ENCODE measurements around the gene UBE2F. TPM values are rescaled to one million over a fixed set of nuclear protein-coding genes. Genes with fewer than 3 reads are reported as not detected.

Gene UBE2F
- polyA plus RNA-seq, 1 of the 3 experiments (the other 2 are of a cell fraction): 56.9 TPM

DNA sequence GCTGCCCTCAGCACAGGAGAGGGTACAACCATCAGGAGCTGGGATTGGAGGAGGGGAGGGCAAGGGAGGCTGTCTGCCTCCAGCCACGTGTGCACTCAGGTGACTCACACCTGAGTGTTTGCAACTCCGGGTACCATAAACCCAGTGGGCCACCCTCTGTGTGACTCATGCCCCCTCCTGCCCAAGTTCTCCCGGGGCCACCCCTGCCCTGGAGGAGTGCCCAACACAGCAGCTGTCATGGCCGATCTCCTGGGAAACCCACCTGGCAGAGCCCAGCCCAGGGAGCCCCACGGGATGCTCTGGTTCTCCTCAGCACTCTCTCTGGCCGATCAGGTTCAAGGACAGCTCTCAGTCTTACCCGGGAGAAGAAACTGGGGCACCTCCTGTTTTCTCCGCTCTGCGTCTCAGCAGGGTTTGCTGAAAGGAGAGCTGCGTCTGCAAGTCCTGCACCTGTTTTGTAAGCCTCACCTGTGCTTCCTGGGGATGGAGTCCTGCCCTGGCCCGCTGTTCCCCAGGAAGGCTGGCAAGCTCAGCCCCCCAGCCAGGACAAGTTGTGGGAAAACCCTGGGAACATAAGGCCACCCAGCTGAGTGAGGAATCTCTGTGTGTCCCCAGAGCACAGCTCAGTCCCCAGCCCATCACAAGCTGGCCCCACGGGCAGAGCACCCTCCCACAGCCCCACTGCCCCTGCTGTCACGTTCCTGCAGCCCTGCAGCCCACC lies 44.0 kb upstream of the UBE2F start:
- H3K36me3 ChIP-seq (replicated peaks in 1 of 2; ENCODE audit: control insufficient read depth in 1 of 2, insufficient read depth in 2 of 2, low read length in 1 of 2): no peaks in the 10 kb centered on the region
- WGBS (ENCODE audit: low lambda C conversion rate): 57% methylated on average over 9 of the region's 13 CpGs
- H3K9me3 ChIP-seq: no peaks in the 10 kb centered on the region
- no peak overlapping the region for H3K4me3 ChIP-seq (ENCODE audit: low read depth in 2 of 2, low read length in 1 of 2)
- peak overlapping the region in 1 of 2 experiments; percentile 94; a peak in 2 of 4 replicates for H3K27ac ChIP-seq (ENCODE audit: low read depth in 2 of 2, low read length in 1 of 2)
- peak; percentile 53 for DNase-seq
- H3K79me2 ChIP-seq (ENCODE audit: insufficient read depth): no peaks in the 10 kb centered on the region
- no peaks in the 10 kb centered on the region for H3K9me2 ChIP-seq
- H4K20me1 ChIP-seq (ENCODE audit: insufficient read depth): no peaks in the 10 kb centered on the region
- H3K4me2 ChIP-seq: peak overlapping the region; percentile 79
- H3K9ac ChIP-seq: no peak overlapping the region
- H3K27me3 ChIP-seq (ENCODE audit: insufficient read depth): no peaks in the 10 kb centered on the region
- H3K4me1 ChIP-seq (ENCODE audit: control insufficient read depth in 1 of 2, insufficient read depth in 2 of 2, low read depth in 1 of 2, low read length in 1 of 2): peaks cover 0 to 20% of the 10 kb centered on the region in 2 experiments; a peak in 2 of 4 replicates
- POLR2A ChIA-PET: interaction anchor here (0.6 to 1.6 kb wide), 8 partner anchors 9 to 65 kb away, joined by 3 to 9 read pairs (median 4); partner anchors contain the start of gene RAMP1
- TF ChIP-seq YY1 (IDR thresholded peaks at IDR 0.05; ENCODE audit: low read depth): no peak
- no peak for TF ChIP-seq FOXM1 (IDR thresholded peaks at IDR 0.05; ENCODE audit: low read depth)
- no peak for TF ChIP-seq FOSL2 (IDR thresholded peaks at IDR 0.05; ENCODE audit: borderline replicate concordance, low read depth)
- no peak for TF ChIP-seq NFIC (IDR thresholded peaks at IDR 0.05; ENCODE audit: borderline replicate concordance)
- no peak for TF ChIP-seq TCF12 (IDR thresholded peaks at IDR 0.05)
- TF ChIP-seq, protein P1, sequence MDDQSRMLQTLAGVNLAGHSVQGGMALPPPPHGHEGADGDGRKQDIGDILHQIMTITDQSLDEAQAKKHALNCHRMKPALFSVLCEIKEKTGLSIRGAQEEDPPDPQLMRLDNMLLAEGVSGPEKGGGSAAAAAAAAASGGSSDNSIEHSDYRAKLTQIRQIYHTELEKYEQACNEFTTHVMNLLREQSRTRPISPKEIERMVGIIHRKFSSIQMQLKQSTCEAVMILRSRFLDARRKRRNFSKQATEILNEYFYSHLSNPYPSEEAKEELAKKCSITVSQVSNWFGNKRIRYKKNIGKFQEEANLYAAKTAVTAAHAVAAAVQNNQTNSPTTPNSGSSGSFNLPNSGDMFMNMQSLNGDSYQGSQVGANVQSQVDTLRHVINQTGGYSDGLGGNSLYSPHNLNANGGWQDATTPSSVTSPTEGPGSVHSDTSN (IDR thresholded peaks at IDR 0.05): no peak
- TF ChIP-seq SIN3A (IDR thresholded peaks at IDR 0.05; ENCODE audit: borderline replicate concordance, low read depth, low read length): no peak
- TF ChIP-seq CHD2 (IDR thresholded peaks at IDR 0.05; ENCODE audit: low read length, partially characterized antibody): no peak
- no peak for TF ChIP-seq SMC3 (IDR thresholded peaks at IDR 0.05; ENCODE audit: low read depth, low read length)
- TF ChIP-seq EZH2phosphoT487 (IDR thresholded peaks at IDR 0.05; ENCODE audit: borderline replicate concordance, low read depth): no peak
- TF ChIP-seq RCOR1 (IDR thresholded peaks at IDR 0.05; ENCODE audit: low read length): no peak
- no peak for TF ChIP-seq MEF2A (IDR thresholded peaks at IDR 0.05; ENCODE audit: borderline replicate concordance, low read depth)
- TF ChIP-seq TAF1 (IDR thresholded peaks at IDR 0.05; ENCODE audit: borderline replicate concordance, low read depth, low read length): no peak
- TF ChIP-seq, protein P2, sequence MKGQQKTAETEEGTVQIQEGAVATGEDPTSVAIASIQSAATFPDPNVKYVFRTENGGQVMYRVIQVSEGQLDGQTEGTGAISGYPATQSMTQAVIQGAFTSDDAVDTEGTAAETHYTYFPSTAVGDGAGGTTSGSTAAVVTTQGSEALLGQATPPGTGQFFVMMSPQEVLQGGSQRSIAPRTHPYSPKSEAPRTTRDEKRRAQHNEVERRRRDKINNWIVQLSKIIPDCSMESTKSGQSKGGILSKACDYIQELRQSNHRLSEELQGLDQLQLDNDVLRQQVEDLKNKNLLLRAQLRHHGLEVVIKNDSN (IDR thresholded peaks at IDR 0.05; ENCODE audit: borderline replicate concordance, low read depth): no peak
- TF ChIP-seq, protein P3, sequence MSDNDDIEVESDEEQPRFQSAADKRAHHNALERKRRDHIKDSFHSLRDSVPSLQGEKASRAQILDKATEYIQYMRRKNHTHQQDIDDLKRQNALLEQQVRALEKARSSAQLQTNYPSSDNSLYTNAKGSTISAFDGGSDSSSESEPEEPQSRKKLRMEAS (IDR thresholded peaks at IDR 0.05; ENCODE audit: low read depth): no peak
- no peak for TF ChIP-seq NRF1 (IDR thresholded peaks at IDR 0.05; ENCODE audit: low read depth, low read length)
- TF ChIP-seq RAD21 (IDR thresholded peaks at IDR 0.05; ENCODE audit: low read length): no peak
- no peak for TF ChIP-seq RXRA (IDR thresholded peaks at IDR 0.05; ENCODE audit: borderline replicate concordance, low read depth)
- CTCF ChIA-PET: interaction anchor here (0.7 to 6.7 kb wide), 37 partner anchors 9 to 340 kb away, joined by 3 to 71 read pairs (median 4); partner anchors contain the start of gene RAMP1
- peak overlapping the region; percentile 84; the same call in 1 of the 2 replicates for H2AFZ ChIP-seq (ENCODE audit: low read depth)
- H3F3A ChIP-seq (replicated peaks; ENCODE audit: insufficient read depth): no peaks in the 10 kb centered on the region
